ENCODE results near the gene HERC2.

DNA sequence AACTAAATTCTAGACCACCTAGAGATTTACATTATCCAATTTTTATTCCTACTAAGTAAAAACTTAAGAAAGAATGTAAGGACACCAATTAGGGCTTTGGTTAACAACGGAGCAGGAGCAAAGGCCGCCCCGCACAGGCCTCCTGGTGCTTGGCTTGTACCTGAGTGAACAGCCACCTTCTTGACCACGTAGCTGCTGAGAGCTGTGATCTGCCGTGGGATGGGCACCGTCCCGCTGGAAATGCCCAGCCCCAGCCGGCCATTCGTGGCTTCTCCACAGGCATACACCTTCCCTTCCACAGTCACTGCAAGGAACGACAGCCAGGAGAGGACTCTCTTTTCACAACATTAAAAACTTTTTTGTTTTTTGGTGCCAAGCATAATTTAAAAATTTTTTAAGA is 143.3 kb downstream of the HERC2 start:
- no peak for TF ChIP-seq RAD21 (IDR thresholded peaks at IDR 0.05 in 1 of 2, conservative IDR thresholded peaks at IDR 0.05 in 1 of 2; ENCODE audit: low read depth in 2 of 2, low read length in 2 of 2)
- TF ChIP-seq NRF1 (IDR thresholded peaks at IDR 0.05; ENCODE audit: low read depth, low read length): no peak
- TF ChIP-seq, protein P1, sequence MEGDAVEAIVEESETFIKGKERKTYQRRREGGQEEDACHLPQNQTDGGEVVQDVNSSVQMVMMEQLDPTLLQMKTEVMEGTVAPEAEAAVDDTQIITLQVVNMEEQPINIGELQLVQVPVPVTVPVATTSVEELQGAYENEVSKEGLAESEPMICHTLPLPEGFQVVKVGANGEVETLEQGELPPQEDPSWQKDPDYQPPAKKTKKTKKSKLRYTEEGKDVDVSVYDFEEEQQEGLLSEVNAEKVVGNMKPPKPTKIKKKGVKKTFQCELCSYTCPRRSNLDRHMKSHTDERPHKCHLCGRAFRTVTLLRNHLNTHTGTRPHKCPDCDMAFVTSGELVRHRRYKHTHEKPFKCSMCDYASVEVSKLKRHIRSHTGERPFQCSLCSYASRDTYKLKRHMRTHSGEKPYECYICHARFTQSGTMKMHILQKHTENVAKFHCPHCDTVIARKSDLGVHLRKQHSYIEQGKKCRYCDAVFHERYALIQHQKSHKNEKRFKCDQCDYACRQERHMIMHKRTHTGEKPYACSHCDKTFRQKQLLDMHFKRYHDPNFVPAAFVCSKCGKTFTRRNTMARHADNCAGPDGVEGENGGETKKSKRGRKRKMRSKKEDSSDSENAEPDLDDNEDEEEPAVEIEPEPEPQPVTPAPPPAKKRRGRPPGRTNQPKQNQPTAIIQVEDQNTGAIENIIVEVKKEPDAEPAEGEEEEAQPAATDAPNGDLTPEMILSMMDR (IDR thresholded peaks at IDR 0.05; ENCODE audit: control extremely low read depth in 1 of 3, insufficient read depth in 1 of 3, low read depth in 1 of 3, low read length in 3 of 3): no peak
- TF ChIP-seq JUND (IDR thresholded peaks at IDR 0.05; ENCODE audit: low read length): no peak
- TF ChIP-seq EGR1 (IDR thresholded peaks at IDR 0.05; ENCODE audit: borderline replicate concordance, low read depth, low read length): no peak
- no peak for TF ChIP-seq POLR2A (IDR thresholded peaks at IDR 0.05; ENCODE audit: control extremely low read depth in 1 of 2, low read depth in 2 of 2, low read length in 2 of 2)
- TF ChIP-seq, protein P2, sequence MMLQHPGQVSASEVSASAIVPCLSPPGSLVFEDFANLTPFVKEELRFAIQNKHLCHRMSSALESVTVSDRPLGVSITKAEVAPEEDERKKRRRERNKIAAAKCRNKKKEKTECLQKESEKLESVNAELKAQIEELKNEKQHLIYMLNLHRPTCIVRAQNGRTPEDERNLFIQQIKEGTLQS (IDR thresholded peaks at IDR 0.05; ENCODE audit: insufficient read depth, low read depth, low read length): no peak
- no peak for TF ChIP-seq BACH1 (IDR thresholded peaks at IDR 0.05; ENCODE audit: low read length)
- TF ChIP-seq HDAC6 (IDR thresholded peaks at IDR 0.05; ENCODE audit: low read depth, low read length): no peak
